Measurements from ENCODE around the gene HMX1.

Gene HMX1

GRCh38 chr4:8850074-8850829, 21.4 kb downstream of the HMX1 start:
- no peaks in the 10 kb centered on the region for H3K36me3 ChIP-seq (ENCODE audit: control insufficient read depth in 5 of 5, insufficient read depth in 5 of 5, low read length in 5 of 5)
- no peak overlapping the region for H3K4me3 ChIP-seq (ENCODE audit: low read depth in 1 of 5, low read length in 5 of 5)
- H3K4me1 ChIP-seq (ENCODE audit: control insufficient read depth in 5 of 5, insufficient read depth in 5 of 5, low read length in 5 of 5): no peaks in the 10 kb centered on the region
- H3K9me3 ChIP-seq (ENCODE audit: control insufficient read depth in 5 of 5, low read length in 5 of 5): peaks cover 0 to 21% (median 13%) of the 10 kb centered on the region in 5 donors
- peaks cover 40 to 74% (median 67%) of the 10 kb centered on the region in 5 donors for H3K27me3 ChIP-seq (ENCODE audit: control insufficient read depth in 5 of 5, insufficient read depth in 4 of 5, low read length in 5 of 5)
- H3K27ac ChIP-seq (ENCODE audit: low read depth, low read length): no peak overlapping the region
- H3K9ac ChIP-seq (ENCODE audit: low read length in 5 of 5): no peak overlapping the region

GRCh38 chr4:8849266-8850073, 22.2 kb downstream of the HMX1 start:
- Histone ChIP-seq H3K27ac (ENCODE audit: low read depth, low read length) (no peak overlapping the region), H3K9me3 (ENCODE audit: control insufficient read depth in 5 of 5, low read length in 5 of 5) (peaks cover 0 to 21% (median 13%) of the 10 kb centered on the region in 5 donors), H3K9ac (ENCODE audit: low read length in 5 of 5) (no peak overlapping the region), H3K4me3 (ENCODE audit: low read depth in 1 of 5, low read length in 5 of 5) (no peak overlapping the region), H3K27me3 (ENCODE audit: control insufficient read depth in 5 of 5, insufficient read depth in 4 of 5, low read length in 5 of 5) (peaks cover 43 to 71% (median 60%) of the 10 kb centered on the region in 5 donors), H3K4me1 (ENCODE audit: control insufficient read depth in 5 of 5, insufficient read depth in 5 of 5, low read length in 5 of 5) (no peaks in the 10 kb centered on the region), H3K36me3 (ENCODE audit: control insufficient read depth in 5 of 5, insufficient read depth in 5 of 5, low read length in 5 of 5) (no peaks in the 10 kb centered on the region)

GRCh38 chr4:8848507-8849265, 23.0 kb downstream of the HMX1 start:
- Histone ChIP-seq H3K36me3 (ENCODE audit: control insufficient read depth in 5 of 5, insufficient read depth in 5 of 5, low read length in 5 of 5) (no peaks in the 10 kb centered on the region), H3K4me1 (ENCODE audit: control insufficient read depth in 5 of 5, insufficient read depth in 5 of 5, low read length in 5 of 5) (no peaks in the 10 kb centered on the region), H3K27me3 (ENCODE audit: control insufficient read depth in 5 of 5, insufficient read depth in 4 of 5, low read length in 5 of 5) (peaks cover 39 to 64% (median 54%) of the 10 kb centered on the region in 5 donors), H3K27ac (ENCODE audit: low read depth, low read length) (no peak overlapping the region), H3K9me3 (ENCODE audit: control insufficient read depth in 5 of 5, low read length in 5 of 5) (peaks cover 0 to 23% (median 19%) of the 10 kb centered on the region in 5 donors), H3K4me3 (ENCODE audit: low read depth in 1 of 5, low read length in 5 of 5) (no peak overlapping the region), H3K9ac (ENCODE audit: low read length in 5 of 5) (no peak overlapping the region)

- no peaks in the 10 kb centered on the region for H3K4me1 ChIP-seq (ENCODE audit: control insufficient read depth in 5 of 5, insufficient read depth in 5 of 5, low read length in 5 of 5)
- H3K9ac ChIP-seq (ENCODE audit: low read length in 5 of 5): no peak overlapping the region
- peaks cover 0 to 22% (median 16%) of the 10 kb centered on the region in 5 donors for H3K9me3 ChIP-seq (ENCODE audit: control insufficient read depth in 5 of 5, low read length in 5 of 5)
- peaks cover 39 to 58% (median 51%) of the 10 kb centered on the region in 5 donors for H3K27me3 ChIP-seq (ENCODE audit: control insufficient read depth in 5 of 5, insufficient read depth in 4 of 5, low read length in 5 of 5)
- H3K36me3 ChIP-seq (ENCODE audit: control insufficient read depth in 5 of 5, insufficient read depth in 5 of 5, low read length in 5 of 5): no peaks in the 10 kb centered on the region
- H3K4me3 ChIP-seq (ENCODE audit: low read depth in 1 of 5, low read length in 5 of 5): no peak overlapping the region
- H3K27ac ChIP-seq (ENCODE audit: low read depth, low read length): no peak overlapping the region
Observed at GRCh38 chr4:8847764-8848163, 23.9 kb downstream of the HMX1 start.

GRCh38 chr4:8847331-8847730, 24.3 kb downstream of the HMX1 start:
- Histone ChIP-seq H3K27ac (ENCODE audit: low read depth, low read length) (no peak overlapping the region), H3K9me3 (ENCODE audit: control insufficient read depth in 5 of 5, low read length in 5 of 5) (peaks cover 0 to 22% (median 12%) of the 10 kb centered on the region in 5 donors), H3K4me3 (ENCODE audit: low read depth in 1 of 5, low read length in 5 of 5) (no peak overlapping the region), H3K4me1 (ENCODE audit: control insufficient read depth in 5 of 5, insufficient read depth in 5 of 5, low read length in 5 of 5) (no peaks in the 10 kb centered on the region), H3K27me3 (ENCODE audit: control insufficient read depth in 5 of 5, insufficient read depth in 4 of 5, low read length in 5 of 5) (peaks cover 38 to 56% (median 48%) of the 10 kb centered on the region in 5 donors), H3K36me3 (ENCODE audit: control insufficient read depth in 5 of 5, insufficient read depth in 5 of 5, low read length in 5 of 5) (no peaks in the 10 kb centered on the region), H3K9ac (ENCODE audit: low read length in 5 of 5) (no peak overlapping the region)

- no peaks in the 10 kb centered on the region for H3K36me3 ChIP-seq (ENCODE audit: control insufficient read depth in 5 of 5, insufficient read depth in 5 of 5, low read length in 5 of 5)
- H3K9ac ChIP-seq (ENCODE audit: low read length in 5 of 5): no peak overlapping the region
- no peak overlapping the region for H3K27ac ChIP-seq (ENCODE audit: low read depth, low read length)
- no peaks in the 10 kb centered on the region for H3K4me1 ChIP-seq (ENCODE audit: control insufficient read depth in 5 of 5, insufficient read depth in 5 of 5, low read length in 5 of 5)
- no peak overlapping the region for H3K4me3 ChIP-seq (ENCODE audit: low read depth in 1 of 5, low read length in 5 of 5)
- H3K27me3 ChIP-seq (ENCODE audit: control insufficient read depth in 5 of 5, insufficient read depth in 4 of 5, low read length in 5 of 5): peaks cover 33 to 51% (median 43%) of the 10 kb centered on the region in 5 donors
- peaks cover 0 to 22% (median 9%) of the 10 kb centered on the region in 5 donors for H3K9me3 ChIP-seq (ENCODE audit: control insufficient read depth in 5 of 5, low read length in 5 of 5)
Observed at GRCh38 chr4:8846826-8847225, 24.8 kb downstream of the HMX1 start.

- Histone ChIP-seq H3K9ac (ENCODE audit: low read length in 5 of 5) (no peak overlapping the region), H3K4me3 (ENCODE audit: low read depth in 1 of 5, low read length in 5 of 5) (no peak overlapping the region), H3K4me1 (ENCODE audit: control insufficient read depth in 5 of 5, insufficient read depth in 5 of 5, low read length in 5 of 5) (no peaks in the 10 kb centered on the region), H3K9me3 (ENCODE audit: control insufficient read depth in 5 of 5, low read length in 5 of 5) (peaks cover 0 to 22% (median 9%) of the 10 kb centered on the region in 5 donors), H3K27me3 (ENCODE audit: control insufficient read depth in 5 of 5, insufficient read depth in 4 of 5, low read length in 5 of 5) (peaks cover 30 to 45% (median 39%) of the 10 kb centered on the region in 5 donors), H3K36me3 (ENCODE audit: control insufficient read depth in 5 of 5, insufficient read depth in 5 of 5, low read length in 5 of 5) (no peaks in the 10 kb centered on the region), H3K27ac (ENCODE audit: low read depth, low read length) (no peak overlapping the region)
Observed at GRCh38 chr4:8846046-8846720, 25.5 kb downstream of the HMX1 start.

- H3K36me3 ChIP-seq (ENCODE audit: control insufficient read depth in 5 of 5, insufficient read depth in 5 of 5, low read length in 5 of 5): no peaks in the 10 kb centered on the region
- H3K27ac ChIP-seq (ENCODE audit: low read depth, low read length): no peak overlapping the region
- H3K4me3 ChIP-seq (ENCODE audit: low read depth in 1 of 5, low read length in 5 of 5): no peak overlapping the region
- H3K4me1 ChIP-seq (ENCODE audit: control insufficient read depth in 5 of 5, insufficient read depth in 5 of 5, low read length in 5 of 5): no peaks in the 10 kb centered on the region
- H3K27me3 ChIP-seq (ENCODE audit: control insufficient read depth in 5 of 5, insufficient read depth in 4 of 5, low read length in 5 of 5): peaks cover 23 to 35% (median 33%) of the 10 kb centered on the region in 5 donors
- H3K9me3 ChIP-seq (ENCODE audit: control insufficient read depth in 5 of 5, low read length in 5 of 5): peaks cover 0 to 22% (median 9%) of the 10 kb centered on the region in 5 donors
- H3K9ac ChIP-seq (ENCODE audit: low read length in 5 of 5): no peak overlapping the region
Observed at GRCh38 chr4:8844976-8845690, 26.5 kb downstream of the HMX1 start.

GRCh38 chr4:8843597-8843996, 28.0 kb downstream of the HMX1 start:
- H3K36me3 ChIP-seq (ENCODE audit: control insufficient read depth in 5 of 5, insufficient read depth in 5 of 5, low read length in 5 of 5): no peaks in the 10 kb centered on the region
- H3K27ac ChIP-seq (ENCODE audit: low read depth, low read length): no peak overlapping the region
- no peak overlapping the region for H3K9ac ChIP-seq (ENCODE audit: low read length in 5 of 5)
- peak overlapping the region in 1 of 5 donors; percentile 20 for H3K4me3 ChIP-seq (ENCODE audit: low read depth in 1 of 5, low read length in 5 of 5)
- peaks cover 0 to 22% (median 9%) of the 10 kb centered on the region in 5 donors for H3K9me3 ChIP-seq (ENCODE audit: control insufficient read depth in 5 of 5, low read length in 5 of 5)
- H3K27me3 ChIP-seq (ENCODE audit: control insufficient read depth in 5 of 5, insufficient read depth in 4 of 5, low read length in 5 of 5): peaks cover 14 to 34% (median 20%) of the 10 kb centered on the region in 5 donors
- H3K4me1 ChIP-seq (ENCODE audit: control insufficient read depth in 5 of 5, insufficient read depth in 5 of 5, low read length in 5 of 5): no peaks in the 10 kb centered on the region

All from subcutaneous abdominal adipose tissue (tissue), 5 donors.